IMR-90 (cell line): ENCODE data around the gene KIF12. TPM values are rescaled to one million over a fixed set of nuclear protein-coding genes. Genes with fewer than 3 reads are reported as not detected.

ENCODE experiments used
- ATAC-seq: fragments of 200-7000 bp; cut with Tn5 transposase; 2 replicates; pipeline ENCODE4 v1.9.1; 2020; ENCODE audit warnings: low read depth, mild to moderate bottlenecking, moderate library complexity
- BruUV-seq: library from RNA; stranded (reverse); fragments of 400-500 nt; replicated peaks from 2 replicates; lab custom pipeline; 2021; lab: Mats Ljungman, UMichigan
- CTCF ChIA-PET: fragments of 300-600 bp; formaldehyde crosslinking; extraction: SDS; loops from one replicate; lab custom pipeline; 2021; ENCODE audit warnings: antibody characterized with exemption; lab: Yijun Ruan, JAX
- POLR2A ChIA-PET: fragments of 300-600 bp; sonication (Branson Sonifier 250); formaldehyde crosslinking; loops from one replicate; lab custom pipeline; 2022; ENCODE audit warnings: antibody characterized with exemption; ENCODE audit not compliant: unreplicated experiment; lab: Charles Lee
- DNase-seq: peaks from one replicate; pipeline ENCODE4 v3.0.0; 2013
- H2AFZ ChIP-seq: replicated peaks from 2 replicates; pipeline ENCODE3; 2013; ENCODE audit warnings: low read length, mild to moderate bottlenecking; ENCODE audit not compliant: poor library complexity
- H2AK5ac ChIP-seq: 2 replicates; pipeline ENCODE4 v1.6.1; 2013; ENCODE audit warnings: low read depth, low read length, inconsistent platforms
- H2AK9ac ChIP-seq: replicated peaks from 2 replicates; pipeline ENCODE3; 2013; ENCODE audit warnings: mild to moderate bottlenecking, low read depth, low read length, moderate library complexity; ENCODE audit not compliant: poor library complexity
- H2BK120ac ChIP-seq: 2 replicates; pipeline ENCODE4 v1.6.1; 2013; ENCODE audit warnings: low read depth, low read length, inconsistent platforms
- H2BK15ac ChIP-seq: 3 replicates; pipeline ENCODE4 v1.6.1; 2013; ENCODE audit warnings: low read depth, low read length, inconsistent platforms
- H2BK20ac ChIP-seq: 2 replicates; pipeline ENCODE4 v1.6.1; 2013; ENCODE audit warnings: low read depth, mild to moderate bottlenecking, inconsistent platforms, low read length, moderate library complexity
- H2BK5ac ChIP-seq: 2 replicates; pipeline ENCODE4 v1.6.1; 2013; ENCODE audit warnings: mild to moderate bottlenecking, low read depth, low read length, inconsistent platforms; ENCODE audit not compliant: poor library complexity, severe bottlenecking
- H3K14ac ChIP-seq: replicated peaks from 2 replicates; pipeline ENCODE4 v1.6.1; 2013; ENCODE audit warnings: low read depth, low read length, inconsistent platforms
- H3K18ac ChIP-seq: 2 replicates; pipeline ENCODE4 v1.6.1; 2013; ENCODE audit warnings: low read depth, low read length, control low read depth
- H3K23ac ChIP-seq: 2 replicates; pipeline ENCODE4 v1.6.1; 2013; ENCODE audit warnings: low read depth, low read length, inconsistent platforms
- H3K27ac ChIP-seq: 2 replicates; pipeline ENCODE4 v1.5.1; 2013; ENCODE audit warnings: mild to moderate bottlenecking, control low read depth, low read length; ENCODE audit not compliant: insufficient read depth
- H3K27me3 ChIP-seq: 2 replicates; pipeline ENCODE4 v1.6.1; 2013; ENCODE audit warnings: low read length; ENCODE audit not compliant: control insufficient read depth, insufficient read depth
- H3K36me3 ChIP-seq: 2 replicates; pipeline ENCODE4 v1.6.1; 2013; ENCODE audit warnings: low read length, mixed read lengths; ENCODE audit not compliant: control insufficient read depth, insufficient read depth
- H3K4ac ChIP-seq: 2 replicates; pipeline ENCODE4 v1.6.1; 2013; ENCODE audit warnings: low read depth, low read length, inconsistent platforms
- H3K4me1 ChIP-seq: 2 replicates; pipeline ENCODE4 v1.6.1; 2013; ENCODE audit warnings: low read length, mixed read lengths; ENCODE audit not compliant: control insufficient read depth, insufficient read depth
- H3K4me2 ChIP-seq: 2 replicates; pipeline ENCODE4 v1.6.1; 2013; ENCODE audit warnings: low read depth, mild to moderate bottlenecking, control low read depth, low read length, moderate library complexity
- H3K4me3 ChIP-seq: 2 replicates; pipeline ENCODE4 v1.5.1; 2013; ENCODE audit warnings: low read depth, mild to moderate bottlenecking, control low read depth, low read length, moderate library complexity; ENCODE audit not compliant: insufficient read depth
- H3K56ac ChIP-seq: 2 replicates; pipeline ENCODE4 v1.6.1; 2013; ENCODE audit warnings: low read length, inconsistent platforms; ENCODE audit not compliant: insufficient read depth; ENCODE audit errors: extremely low read depth
- H3K79me1 ChIP-seq, 2 experiments: 2 replicates each; pipeline ENCODE4 v1.6.1; 2013; ENCODE audit warnings: low read length in 2 of 2, inconsistent platforms in 1 of 2, low read depth in 1 of 2
- H3K9ac ChIP-seq: 2 replicates; pipeline ENCODE4 v1.6.1; 2013; ENCODE audit warnings: low read depth, low read length, control low read depth
- H3K9me1 ChIP-seq: 2 replicates; pipeline ENCODE4 v1.6.1; 2013; ENCODE audit warnings: low read length, inconsistent platforms; ENCODE audit not compliant: insufficient read depth
- H3K9me3 ChIP-seq: 2 replicates; pipeline ENCODE4 v1.6.1; 2013; ENCODE audit warnings: low read length; ENCODE audit not compliant: control insufficient read depth, insufficient read depth
- H4K20me1 ChIP-seq: 2 replicates; pipeline ENCODE4 v1.6.1; 2013; ENCODE audit warnings: low read length, inconsistent platforms; ENCODE audit not compliant: insufficient read depth
- H4K5ac ChIP-seq: 2 replicates; pipeline ENCODE4 v1.6.1; 2013; ENCODE audit warnings: mild to moderate bottlenecking, low read depth, low read length, control low read depth
- H4K8ac ChIP-seq, 2 experiments: 2 replicates each; pipeline ENCODE4 v1.6.1; 2013; ENCODE audit warnings: low read depth in 2 of 2, low read length in 2 of 2, control low read depth in 1 of 2, inconsistent platforms in 1 of 2
- H4K91ac ChIP-seq: 2 replicates; pipeline ENCODE4 v1.6.1; 2013; ENCODE audit warnings: low read depth, low read length, inconsistent platforms; ENCODE audit not compliant: insufficient read depth
- BHLHE40 ChIP-seq: fragments of 150-350 bp; IDR thresholded peaks from 2 replicates; pipeline ENCODE4 v1.6.1; 2016; ENCODE audit warnings: mild to moderate bottlenecking, low read depth, low read length
- CEBPB ChIP-seq: IDR thresholded peaks from 2 replicates; pipeline ENCODE4 v1.6.1; 2012; ENCODE audit warnings: low read depth, low read length, improper control_type of control experiment
- CHD1 ChIP-seq: IDR thresholded peaks from 2 replicates; pipeline ENCODE4 v1.6.1; 2012; ENCODE audit warnings: low read depth, low read length, improper control_type of control experiment
- FOS ChIP-seq: fragments of 150-350 bp; IDR thresholded peaks from 2 replicates; pipeline ENCODE4 v1.6.1; 2016; ENCODE audit warnings: low read depth, low read length
- MAFK ChIP-seq: IDR thresholded peaks from 2 replicates; pipeline ENCODE4 v1.6.1; 2012; ENCODE audit warnings: low read depth, low read length, improper control_type of control experiment
- MAZ ChIP-seq: IDR thresholded peaks from 2 replicates; pipeline ENCODE4 v1.6.1; 2012; ENCODE audit warnings: low read depth, mild to moderate bottlenecking, low read length, improper control_type of control experiment, moderate library complexity, borderline replicate concordance
- MXI1 ChIP-seq: IDR thresholded peaks from 2 replicates; pipeline ENCODE4 v1.6.1; 2012; ENCODE audit warnings: low read depth, mild to moderate bottlenecking, low read length, moderate library complexity, borderline replicate concordance
- NFE2L2 ChIP-seq: fragments of 150-350 bp; IDR thresholded peaks from 2 replicates; pipeline ENCODE4 v1.6.1; 2016; ENCODE audit warnings: low read depth, mild to moderate bottlenecking, low read length
- POLR2A ChIP-seq: IDR thresholded peaks from 2 replicates; pipeline ENCODE4 v1.6.1; 2012; ENCODE audit warnings: mild to moderate bottlenecking, low read depth, low read length
- RAD21 ChIP-seq: IDR thresholded peaks from 2 replicates; pipeline ENCODE4 v1.6.1; 2012; ENCODE audit warnings: low read length, improper control_type of control experiment
- RCOR1 ChIP-seq: IDR thresholded peaks from 2 replicates; pipeline ENCODE4 v1.6.1; 2012; ENCODE audit warnings: mild to moderate bottlenecking, low read length, improper control_type of control experiment; ENCODE audit not compliant: insufficient replicate concordance
- RFX5 ChIP-seq: IDR thresholded peaks from 2 replicates; pipeline ENCODE4 v1.8.0; 2012; ENCODE audit warnings: low read depth, mild to moderate bottlenecking, low read length, moderate library complexity
- SMC3 ChIP-seq: fragments of 150-350 bp; IDR thresholded peaks from 2 replicates; pipeline ENCODE4 v1.6.1; 2016; ENCODE audit warnings: low read depth, mild to moderate bottlenecking, antibody characterized with exemption, low read length, moderate library complexity
- WGBS, 2 experiments: methylation state at CpG; one replicate each; pipeline versions ENCODE4 v1.1.5 to v1.1.7; 2013; ENCODE audit warnings: missing lambda C conversion rate in 2 of 2; ENCODE audit not compliant: insufficient read length in 1 of 2; ENCODE audit errors: extremely low coverage in 2 of 2; 5-methylcytosine and 5-hydroxymethylcytosine counted together
- dilution Hi-C: fragments of 300-500 bp; cut with HindIII; formaldehyde crosslinking; loops from one replicate; pipeline ENCODE4 v1.14.3; 2018; ENCODE audit warnings: low sequenced_read_pairs; ENCODE audit not compliant: unreplicated experiment
- in situ Hi-C: fragments of 300-500 bp; cut with MboI; formaldehyde crosslinking; loops from 3 replicates; pipeline ENCODE4 v1.14.3; 2019; ENCODE audit warnings: low sequenced_read_pairs, inconsistent platforms, mixed read lengths
- intact Hi-C: fragments of 100-400 bp; cut with micrococcal nuclease; formaldehyde crosslinking; loops from 2 replicates; pipeline ENCODE4 v1.10.0; 2022
- polyA plus RNA-seq, 3 experiments: library from polyadenylated mRNA; depleted of rRNA; stranded (reverse); fragments of >200 nt; gene quantifications; 2 replicates each; pipeline ENCODE4 v1.2.3, GENCODE V29; 2012; ENCODE audit warnings: low replicate concordance in 1 of 3
- total RNA-seq: library from RNA; depleted of rRNA; stranded (reverse); fragments of >200 nt; gene quantifications from 2 replicates; pipeline ENCODE4 v1.2.3, GENCODE V29; 2012
- TF ChIP-seq, protein P1 (sequence below): conservative IDR thresholded peaks from 2 replicates; pipeline ENCODE4 v1.5.1; 2012; ENCODE audit warnings: mild to moderate bottlenecking, low read depth, low read length, improper control_type of control experiment
- TF ChIP-seq, protein P2 (sequence below): fragments of 150-350 bp; IDR thresholded peaks from 2 replicates; pipeline ENCODE4 v1.6.1; 2017; ENCODE audit warnings: mild to moderate bottlenecking, antibody characterized with exemption, low read length, low read depth
- TF ChIP-seq, protein P3 (sequence below): fragments of 150-350 bp; IDR thresholded peaks from 2 replicates; pipeline ENCODE4 v1.6.1; 2016; ENCODE audit warnings: low read depth, mild to moderate bottlenecking, low read length, moderate library complexity, borderline replicate concordance

The KIF12 gene
- total and polyA plus RNA-seq, 2 of the 4 experiments (the other 2 are of a cell fraction) = not detected

DNA sequence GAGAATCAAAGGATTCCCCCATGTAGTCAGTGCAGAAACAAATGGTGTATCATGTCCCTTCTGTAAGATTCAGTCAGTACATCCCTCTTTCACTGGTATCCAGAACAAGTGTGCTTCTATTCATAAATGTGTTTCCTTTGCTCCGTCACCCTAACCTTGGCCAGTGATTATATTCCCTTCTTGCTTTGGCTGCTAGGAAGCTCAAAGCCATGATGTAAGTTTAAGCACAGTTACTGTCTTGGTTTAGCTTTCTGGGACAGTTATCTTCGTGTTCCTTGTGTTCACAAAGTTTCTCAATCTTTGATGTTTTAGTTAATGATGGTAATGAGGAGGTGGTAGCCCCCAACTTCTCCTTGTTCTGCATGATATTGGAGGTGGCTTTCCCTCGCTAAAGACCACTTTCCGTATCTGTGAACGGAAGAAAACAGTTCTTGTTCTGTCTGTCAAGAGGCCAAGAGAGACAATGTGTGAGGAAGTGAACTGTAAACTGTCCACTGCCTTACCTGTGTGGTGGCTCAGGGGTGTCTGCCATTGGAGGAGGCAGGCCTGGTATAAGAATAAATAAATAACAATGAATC, 18.8 kb downstream of the KIF12 start:
- ChIA-PET CTCF (no interaction called here), POLR2A (interaction anchor here (0.6 kb wide), 1 partner anchor 85 kb away, joined by 3 read pairs; no protein-coding TSS in a partner anchor)
- H3K56ac ChIP-seq = no peak overlapping the region
- dilution Hi-C loops = no loop called here
- H4K8ac ChIP-seq = no peak overlapping the region
- no peak for TF ChIP-seq MXI1
- TF ChIP-seq, protein P1, sequence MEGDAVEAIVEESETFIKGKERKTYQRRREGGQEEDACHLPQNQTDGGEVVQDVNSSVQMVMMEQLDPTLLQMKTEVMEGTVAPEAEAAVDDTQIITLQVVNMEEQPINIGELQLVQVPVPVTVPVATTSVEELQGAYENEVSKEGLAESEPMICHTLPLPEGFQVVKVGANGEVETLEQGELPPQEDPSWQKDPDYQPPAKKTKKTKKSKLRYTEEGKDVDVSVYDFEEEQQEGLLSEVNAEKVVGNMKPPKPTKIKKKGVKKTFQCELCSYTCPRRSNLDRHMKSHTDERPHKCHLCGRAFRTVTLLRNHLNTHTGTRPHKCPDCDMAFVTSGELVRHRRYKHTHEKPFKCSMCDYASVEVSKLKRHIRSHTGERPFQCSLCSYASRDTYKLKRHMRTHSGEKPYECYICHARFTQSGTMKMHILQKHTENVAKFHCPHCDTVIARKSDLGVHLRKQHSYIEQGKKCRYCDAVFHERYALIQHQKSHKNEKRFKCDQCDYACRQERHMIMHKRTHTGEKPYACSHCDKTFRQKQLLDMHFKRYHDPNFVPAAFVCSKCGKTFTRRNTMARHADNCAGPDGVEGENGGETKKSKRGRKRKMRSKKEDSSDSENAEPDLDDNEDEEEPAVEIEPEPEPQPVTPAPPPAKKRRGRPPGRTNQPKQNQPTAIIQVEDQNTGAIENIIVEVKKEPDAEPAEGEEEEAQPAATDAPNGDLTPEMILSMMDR = no peak
- no peak for TF ChIP-seq CHD1
- TF ChIP-seq POLR2A = no peak
- no peak for TF ChIP-seq MAFK
- TF ChIP-seq, protein P2, sequence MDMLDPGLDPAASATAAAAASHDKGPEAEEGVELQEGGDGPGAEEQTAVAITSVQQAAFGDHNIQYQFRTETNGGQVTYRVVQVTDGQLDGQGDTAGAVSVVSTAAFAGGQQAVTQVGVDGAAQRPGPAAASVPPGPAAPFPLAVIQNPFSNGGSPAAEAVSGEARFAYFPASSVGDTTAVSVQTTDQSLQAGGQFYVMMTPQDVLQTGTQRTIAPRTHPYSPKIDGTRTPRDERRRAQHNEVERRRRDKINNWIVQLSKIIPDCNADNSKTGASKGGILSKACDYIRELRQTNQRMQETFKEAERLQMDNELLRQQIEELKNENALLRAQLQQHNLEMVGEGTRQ = no peak
- TF ChIP-seq RAD21 = no peak
- no peak for TF ChIP-seq BHLHE40
- no peak for TF ChIP-seq RCOR1
- no peak for TF ChIP-seq SMC3
- TF ChIP-seq RFX5 = no peak
- TF ChIP-seq MAZ = no peak
- no peak for TF ChIP-seq CEBPB
- TF ChIP-seq, protein P3, sequence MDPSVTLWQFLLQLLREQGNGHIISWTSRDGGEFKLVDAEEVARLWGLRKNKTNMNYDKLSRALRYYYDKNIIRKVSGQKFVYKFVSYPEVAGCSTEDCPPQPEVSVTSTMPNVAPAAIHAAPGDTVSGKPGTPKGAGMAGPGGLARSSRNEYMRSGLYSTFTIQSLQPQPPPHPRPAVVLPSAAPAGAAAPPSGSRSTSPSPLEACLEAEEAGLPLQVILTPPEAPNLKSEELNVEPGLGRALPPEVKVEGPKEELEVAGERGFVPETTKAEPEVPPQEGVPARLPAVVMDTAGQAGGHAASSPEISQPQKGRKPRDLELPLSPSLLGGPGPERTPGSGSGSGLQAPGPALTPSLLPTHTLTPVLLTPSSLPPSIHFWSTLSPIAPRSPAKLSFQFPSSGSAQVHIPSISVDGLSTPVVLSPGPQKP = no peak
- no peak for TF ChIP-seq NFE2L2
- TF ChIP-seq FOS = no peak
- H3K9ac ChIP-seq = no peak overlapping the region
- WGBS, 2 experiments = 17% methylated on average over 1 of the region's 5 CpGs; no CpG with 5 or more reads in 1 of the 2 experiments
- no peak overlapping the region for H3K4ac ChIP-seq
- no peaks in the 10 kb centered on the region for H3K36me3 ChIP-seq
- no peak overlapping the region for H3K27ac ChIP-seq
- H2BK120ac ChIP-seq = no peak overlapping the region
- no peak overlapping the region for H3K4me2 ChIP-seq
- no peak overlapping the region for H2AFZ ChIP-seq
- peaks cover 41% of the 10 kb centered on the region for H3K27me3 ChIP-seq
- no peak overlapping the region for H3K4me3 ChIP-seq
- no peak overlapping the region for H4K5ac ChIP-seq
- no peak overlapping the region for H3K18ac ChIP-seq
- no peaks in the 10 kb centered on the region for H3K79me1 ChIP-seq
- no peak for ATAC-seq
- no peak overlapping the region for H2BK15ac ChIP-seq
- no peak overlapping the region for H2BK20ac ChIP-seq
- no peak overlapping the region for H3K14ac ChIP-seq
- H4K20me1 ChIP-seq = no peaks in the 10 kb centered on the region; the same call in 1 of the 2 replicates
- no peaks in the 10 kb centered on the region; the same call in 1 of the 2 replicates for H3K9me3 ChIP-seq
- intact Hi-C loops = no loop called here
- H2AK9ac ChIP-seq = no peak overlapping the region
- in situ Hi-C loops = no loop called here
- no TSS peak for BruUV-seq
- no peak overlapping the region for H4K91ac ChIP-seq
- H3K23ac ChIP-seq = no peak overlapping the region
- H2BK5ac ChIP-seq = no peak overlapping the region
- no peaks in the 10 kb centered on the region; the same call in 1 of the 2 replicates for H3K4me1 ChIP-seq
- no peak for DNase-seq
- H3K9me1 ChIP-seq = no peaks in the 10 kb centered on the region
- no peak overlapping the region for H2AK5ac ChIP-seq
